Stimulated activated CD4-positive, alpha-beta T cell treated with anti-CD3 and anti-CD28 coated beads, Interleukin-2, amount 100 ng/mL, for 48 hours (primary cell): ENCODE data around the gene BEAN1.
"Not testable (repeated sequence)": the region's sequence is repeated elsewhere in the genome, so short reads cannot be mapped to it uniquely, and the experiment has no call there.

Source experiments
- DNase-seq, 2 donors: peaks; one replicate each; pipeline ENCODE4 v3.0.0-alpha.2; 2020

BEAN1 gene

DNA sequence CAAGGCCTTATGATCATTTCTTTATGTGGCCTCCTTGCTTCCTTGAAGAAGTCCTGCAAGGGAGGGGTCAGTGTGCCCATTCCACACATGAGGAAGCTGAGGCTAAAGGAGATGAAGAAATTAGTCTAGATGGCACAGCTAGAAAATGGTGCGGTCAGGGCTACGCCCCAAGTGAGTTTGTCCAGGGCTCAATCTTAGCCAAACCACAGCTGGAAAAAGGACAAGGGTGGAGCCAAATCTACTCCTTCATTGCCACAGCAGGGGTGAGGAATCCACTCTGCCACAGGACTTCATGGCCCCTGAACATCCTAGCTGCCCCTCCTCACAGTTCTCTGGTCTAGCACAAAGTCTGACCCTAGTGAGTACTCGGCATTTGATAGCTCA is 16.2 kb downstream of the BEAN1 start:
- no peak for DNase-seq

DNA sequence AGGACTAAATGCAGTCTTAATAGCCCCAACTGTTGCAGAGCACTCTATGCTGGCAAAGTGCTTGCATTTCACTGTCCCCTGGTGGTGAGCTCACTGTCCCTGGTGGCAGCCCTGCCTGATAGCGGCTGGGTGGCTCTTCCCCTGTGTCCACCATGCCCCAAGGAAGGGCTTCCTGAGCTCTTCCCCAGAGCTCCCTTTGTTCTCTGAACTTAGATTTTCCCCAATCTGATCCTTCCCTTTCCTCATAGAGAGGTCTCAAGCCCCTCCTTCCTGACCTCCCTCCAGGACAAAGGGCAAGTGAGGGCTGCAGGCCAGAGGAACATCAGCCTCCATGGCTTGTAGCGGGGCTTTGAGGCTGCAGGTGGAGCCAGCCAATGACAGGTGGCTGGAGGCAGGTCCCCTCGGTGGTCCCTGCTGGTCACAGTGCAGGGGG is 17.0 kb downstream of the BEAN1 start:
- no peak for DNase-seq

DNA sequence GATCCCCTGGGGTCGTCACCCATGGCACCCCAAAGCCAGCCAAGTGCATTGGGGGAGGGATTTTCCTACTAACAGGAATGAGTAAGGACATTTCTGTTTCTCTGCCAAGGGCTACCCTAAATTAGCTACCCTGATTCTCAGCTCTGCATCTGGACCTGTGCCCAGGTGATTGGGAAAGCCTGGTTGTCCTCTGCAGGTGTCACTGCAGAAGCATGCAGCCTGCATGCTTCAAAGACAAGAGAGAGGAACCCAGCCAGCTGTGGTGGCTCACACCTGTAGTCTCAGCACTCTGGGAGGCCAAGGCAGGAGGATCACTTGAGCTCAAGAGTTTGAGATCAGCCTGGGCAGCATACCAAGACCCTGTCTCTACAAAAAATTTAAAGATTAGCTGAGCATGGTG is 19.6 kb downstream of the BEAN1 start:
- DNase-seq = no peak

DNA sequence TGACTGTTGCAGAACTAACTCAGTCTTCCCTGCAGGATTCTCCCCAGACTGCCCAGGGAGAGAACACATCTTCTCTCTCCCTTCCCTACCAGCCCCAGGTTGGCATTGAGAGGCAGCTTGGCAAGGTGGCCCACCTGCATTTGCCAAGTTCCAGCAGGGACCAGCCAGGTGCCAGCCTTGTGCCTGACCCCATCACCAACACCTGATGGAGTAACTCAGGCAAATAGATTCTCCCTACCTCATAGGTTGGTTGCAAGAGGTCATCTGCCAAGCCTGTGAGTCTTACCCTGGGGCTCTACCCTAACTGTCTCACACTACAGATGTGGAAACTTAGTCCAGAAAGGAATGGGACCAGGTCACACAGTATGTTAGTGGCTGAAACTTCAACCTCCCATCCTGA is 20.4 kb downstream of the BEAN1 start:
- DNase-seq = no peak

DNA sequence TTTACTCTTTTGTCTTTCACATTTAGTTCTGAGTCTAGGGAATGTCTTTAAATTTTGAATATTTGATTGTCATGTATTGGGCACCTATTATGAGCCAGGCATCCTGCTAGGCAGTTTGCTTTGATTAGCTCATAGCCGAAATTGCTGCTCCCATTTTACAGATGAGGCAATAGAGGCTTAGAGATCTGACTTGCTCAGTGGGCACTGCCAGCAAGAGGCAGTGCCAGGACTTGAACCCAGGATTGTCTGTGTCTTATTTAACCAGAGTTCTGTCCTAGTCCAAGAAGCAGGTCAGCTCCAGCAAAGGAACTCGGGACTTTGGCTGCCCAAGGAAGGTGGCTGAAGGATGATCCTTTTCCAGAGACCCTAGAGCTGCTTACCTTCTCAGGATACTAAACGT is 24.5 kb downstream of the BEAN1 start:
- DNase-seq = no peak

DNA sequence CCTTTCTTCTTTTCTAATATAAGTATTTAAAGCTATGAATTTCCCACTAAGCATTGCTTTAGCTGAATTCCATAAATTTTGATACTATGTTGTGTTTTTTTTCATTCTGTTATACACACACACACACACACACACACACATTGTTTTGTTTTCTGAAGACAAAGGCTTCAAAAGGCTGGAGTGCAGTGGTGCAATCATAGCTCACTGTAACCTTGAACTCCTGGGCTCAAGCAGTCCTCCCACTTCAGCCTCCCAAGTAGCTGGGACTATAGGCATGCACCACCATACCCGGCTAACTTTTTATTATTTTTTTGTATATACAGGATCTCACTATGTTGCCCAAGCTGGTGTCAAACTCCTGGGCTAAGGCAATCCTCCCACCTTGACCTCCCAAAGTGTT is 26.1 kb downstream of the BEAN1 start:
- not testable (repeated sequence) for DNase-seq

DNA sequence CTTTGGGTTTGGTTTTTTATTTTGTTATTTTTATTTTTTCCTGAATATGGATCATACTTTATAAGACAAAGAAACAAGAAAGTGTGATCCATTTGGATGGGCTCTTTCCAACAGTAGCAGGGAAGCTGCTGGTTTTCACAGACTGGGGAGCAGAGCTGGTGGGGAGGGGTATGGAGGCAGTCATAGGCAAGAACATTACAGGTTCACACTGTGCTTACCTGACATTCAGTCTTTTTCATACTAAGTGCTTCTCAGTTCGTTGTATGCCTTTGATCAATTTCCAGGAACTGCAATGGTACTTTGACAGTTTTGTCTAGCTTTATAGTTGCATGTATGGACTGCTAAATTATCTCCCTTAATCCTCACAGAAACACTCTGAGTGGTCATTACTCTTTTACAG is 27.7 kb downstream of the BEAN1 start:
- no peak for DNase-seq

DNA sequence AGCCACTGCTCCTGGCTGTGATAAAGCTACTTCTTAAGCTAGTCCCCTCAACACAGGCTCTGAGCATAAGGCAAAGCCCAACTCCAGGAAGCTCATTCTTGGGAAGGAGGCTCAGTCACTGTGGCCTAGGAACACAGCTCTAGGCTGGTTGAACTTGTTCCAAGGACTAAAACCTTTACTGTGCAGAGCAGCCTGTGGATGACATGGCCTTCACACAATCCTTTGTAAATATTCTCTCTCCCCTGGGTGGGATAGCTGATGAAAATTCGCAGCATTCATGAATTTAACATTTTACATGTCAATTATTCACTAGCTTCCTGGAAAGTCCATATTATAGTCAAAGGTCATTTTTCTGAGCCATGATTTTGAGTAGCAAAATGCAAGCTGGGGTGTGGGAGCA is 28.9 kb downstream of the BEAN1 start:
- DNase-seq = no peak

DNA sequence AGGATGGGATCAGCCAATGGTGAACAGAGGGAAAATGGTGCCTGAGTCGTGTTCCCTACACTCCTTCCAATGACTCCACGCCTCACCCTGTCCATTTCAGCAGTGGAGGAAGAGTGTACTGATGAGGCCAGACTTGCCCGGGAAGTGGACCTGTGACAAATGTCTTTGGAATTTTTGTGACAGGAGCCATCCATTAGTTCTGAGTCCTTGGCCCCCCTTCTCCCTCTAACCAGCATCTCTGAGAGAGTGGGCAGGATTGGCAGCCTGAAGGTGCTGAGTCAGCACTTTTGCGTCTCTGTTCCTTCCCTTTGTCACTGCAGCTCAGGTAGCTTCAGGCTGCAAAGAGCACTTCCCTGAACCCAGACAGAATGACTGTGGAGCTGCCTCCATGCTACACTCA is 30.8 kb downstream of the BEAN1 start:
- no peak for DNase-seq

DNA sequence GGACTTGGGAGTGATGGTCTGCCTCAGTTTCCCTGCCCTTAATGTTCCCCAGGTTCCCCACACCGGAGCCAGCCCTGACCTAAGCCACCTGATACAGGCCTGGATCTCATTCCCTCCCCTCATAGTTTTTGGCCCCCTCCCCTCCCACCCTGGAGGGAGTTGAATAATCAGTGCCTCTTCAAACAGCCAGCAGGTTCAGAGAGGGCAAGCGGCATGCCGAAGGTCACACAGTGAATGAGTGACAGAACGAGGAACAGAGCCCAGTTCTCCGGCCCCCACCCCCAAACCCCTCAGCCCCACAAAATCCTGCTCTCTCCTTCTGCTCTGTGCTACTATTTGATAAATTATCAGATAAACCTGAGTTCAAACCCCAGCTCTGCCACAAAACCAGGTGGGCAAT is 31.2 kb downstream of the BEAN1 start:
- DNase-seq = no peak

DNA sequence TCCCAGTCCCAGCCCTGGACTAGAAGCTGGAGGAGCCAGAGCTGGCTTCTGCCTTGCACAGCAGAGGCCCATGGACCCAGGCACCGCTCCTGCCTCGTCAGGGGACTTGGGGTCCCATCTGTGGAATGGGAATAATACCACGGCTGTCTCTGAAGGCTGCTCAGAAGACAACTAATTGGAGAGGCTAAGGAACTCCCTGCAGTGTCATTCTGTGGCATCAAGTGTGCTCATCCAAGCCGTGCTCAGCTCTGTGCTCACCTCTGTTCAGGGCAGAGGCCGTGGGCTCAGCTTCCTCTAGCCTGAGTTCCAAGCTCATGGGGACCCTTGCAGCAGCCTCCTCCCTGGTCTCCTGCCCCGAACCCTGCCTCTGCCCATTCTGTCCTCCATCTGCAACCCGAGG is 31.8 kb downstream of the BEAN1 start:
- no peak for DNase-seq

DNA sequence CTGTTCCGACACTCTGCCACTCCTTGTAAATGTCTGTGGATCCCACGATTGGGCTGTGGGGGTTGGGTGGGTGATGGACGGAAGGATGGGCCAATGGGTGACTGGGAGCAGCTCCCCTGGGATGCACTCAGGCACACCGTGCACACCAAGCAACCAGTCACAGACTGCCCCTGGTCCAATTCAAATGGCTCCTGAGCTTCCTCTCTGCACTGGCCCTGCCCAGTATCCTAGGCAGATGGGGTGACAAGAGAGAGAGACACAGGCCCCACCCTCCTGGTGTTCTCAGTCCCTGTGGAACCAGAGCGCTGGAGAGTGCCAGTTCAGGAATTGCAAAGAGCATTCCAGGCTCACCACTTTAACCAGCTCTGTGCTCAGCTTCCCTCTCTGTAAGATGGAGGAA is 32.8 kb downstream of the BEAN1 start:
- no peak for DNase-seq

DNA sequence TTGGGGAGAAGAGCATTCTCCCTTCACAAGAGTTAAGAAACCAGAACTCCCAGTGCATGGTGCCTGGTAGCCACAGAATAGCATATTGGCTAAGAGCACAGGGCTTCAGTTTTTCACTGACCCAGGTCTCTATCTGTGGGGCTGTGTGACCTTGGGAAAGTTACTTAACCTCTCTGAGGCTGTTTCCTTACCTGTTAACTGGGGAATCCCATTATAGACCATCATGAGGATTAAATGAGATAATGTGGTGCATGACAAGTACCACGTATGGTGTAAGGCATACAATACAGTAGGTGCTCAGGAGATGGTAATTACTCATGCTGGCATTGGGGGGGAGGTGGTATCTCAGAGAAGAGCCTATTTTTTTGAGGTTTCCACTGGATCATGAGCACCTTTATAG is 33.6 kb downstream of the BEAN1 start:
- DNase-seq = no peak

DNA sequence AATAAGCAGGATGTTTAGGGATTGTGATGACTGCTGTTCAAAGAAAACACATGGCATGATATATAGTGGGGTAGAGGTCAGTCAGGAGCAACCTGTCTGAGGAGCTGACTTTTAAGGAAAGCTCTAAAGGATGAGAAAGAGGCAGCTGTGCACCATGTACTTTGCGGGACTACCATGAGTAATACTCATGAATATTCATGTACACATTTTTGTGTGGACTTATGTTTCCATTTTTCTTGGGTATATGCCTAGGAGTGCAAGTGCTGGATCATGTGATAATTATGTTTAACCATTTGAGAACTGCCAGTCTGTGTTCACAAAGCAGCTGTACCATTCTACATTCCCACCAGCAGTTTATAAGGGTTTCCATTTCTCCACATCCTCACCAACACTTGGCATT is 35.8 kb downstream of the BEAN1 start:
- DNase-seq = no peak

DNA sequence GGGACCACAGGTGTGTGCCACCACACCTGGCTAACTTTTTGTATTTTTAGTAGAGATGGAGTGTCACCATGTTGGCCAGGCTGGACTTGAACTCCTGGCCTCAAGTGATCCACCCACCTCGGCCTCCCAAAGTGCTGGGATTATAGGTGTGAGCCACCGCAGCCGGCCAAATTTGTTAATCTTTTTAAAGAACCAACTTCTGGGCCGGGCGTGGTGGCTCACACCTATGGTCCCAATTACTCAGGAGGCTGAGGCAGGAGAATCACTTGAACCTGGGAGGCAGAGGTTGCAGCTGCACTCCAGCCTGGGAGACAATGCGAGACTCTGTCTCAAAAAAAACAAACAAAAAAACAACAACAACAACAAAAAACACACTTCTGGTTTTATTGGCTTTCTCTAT is 38.9 kb downstream of the BEAN1 start:
- not testable (repeated sequence) for DNase-seq

DNA sequence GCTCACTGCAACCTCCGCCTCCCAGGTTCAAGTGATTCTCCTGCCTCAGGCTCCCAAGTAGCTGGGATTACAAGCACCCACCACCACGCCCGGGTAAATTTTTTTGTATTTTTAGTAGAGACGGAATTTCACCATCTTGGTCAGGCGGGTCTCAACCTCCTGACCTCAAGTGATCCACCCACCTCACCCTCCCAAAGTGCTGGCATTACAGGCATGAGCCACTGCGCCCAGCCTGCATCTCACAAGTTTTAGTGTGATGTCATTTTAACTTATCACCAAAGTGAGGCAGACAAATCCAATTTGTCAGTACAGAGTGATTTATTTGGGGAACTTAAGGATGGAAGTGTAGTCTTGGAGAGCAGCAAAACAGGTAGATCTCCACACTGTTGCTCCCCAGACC is 39.5 kb downstream of the BEAN1 start:
- not testable (repeated sequence) for DNase-seq

DNA sequence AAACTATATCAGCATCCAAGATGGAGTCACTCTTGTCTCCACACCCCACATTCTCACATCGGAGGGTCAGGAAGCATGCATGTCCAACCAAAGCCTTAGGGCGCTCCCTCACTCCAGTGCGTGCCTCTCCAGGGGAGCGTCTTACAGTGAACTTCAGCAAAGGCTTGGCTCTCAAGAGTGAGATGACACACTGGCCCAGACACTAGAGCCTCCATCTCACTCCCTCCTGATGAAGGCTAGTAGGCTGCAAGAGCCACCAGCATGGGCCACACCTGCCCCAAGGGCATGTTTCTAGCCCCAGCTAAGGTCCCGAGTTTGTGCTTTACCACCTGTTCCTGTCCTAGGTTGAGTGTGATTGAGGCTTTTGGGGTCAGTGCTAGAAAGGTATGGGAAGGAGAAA is 40.5 kb downstream of the BEAN1 start:
- DNase-seq = no peak

DNA sequence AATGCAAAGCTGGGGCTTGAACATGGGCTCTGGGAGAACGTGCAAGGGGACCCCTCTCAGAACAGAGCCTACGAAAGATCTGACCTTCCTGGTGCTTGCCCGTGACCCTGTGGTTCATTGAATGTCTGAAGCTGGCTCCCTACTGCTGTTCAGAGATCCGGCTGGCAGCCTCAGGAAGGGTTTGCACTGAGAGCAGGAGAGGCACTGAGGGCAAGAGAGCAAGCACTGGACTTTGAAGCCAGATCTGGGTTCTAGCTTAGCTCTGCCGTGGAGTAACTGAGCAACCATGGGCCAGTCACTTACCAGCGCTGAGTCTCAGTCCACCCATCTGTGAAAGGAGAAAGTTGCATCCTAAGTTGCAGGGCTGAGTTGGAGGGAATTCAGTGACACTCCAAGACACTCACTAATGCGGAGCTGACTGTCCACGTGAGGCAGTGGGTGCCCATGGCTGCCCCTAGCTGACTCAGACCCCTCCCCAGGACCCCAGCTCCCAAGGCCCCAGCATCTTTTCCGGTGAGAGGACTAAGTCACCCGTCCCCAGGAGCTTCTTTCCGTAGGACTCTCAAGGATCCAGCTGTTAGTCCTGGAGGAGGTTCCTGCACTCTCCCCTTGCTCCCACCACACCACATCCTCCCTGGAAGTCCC is 41.3 kb downstream of the BEAN1 start:
- no peak for DNase-seq

DNA sequence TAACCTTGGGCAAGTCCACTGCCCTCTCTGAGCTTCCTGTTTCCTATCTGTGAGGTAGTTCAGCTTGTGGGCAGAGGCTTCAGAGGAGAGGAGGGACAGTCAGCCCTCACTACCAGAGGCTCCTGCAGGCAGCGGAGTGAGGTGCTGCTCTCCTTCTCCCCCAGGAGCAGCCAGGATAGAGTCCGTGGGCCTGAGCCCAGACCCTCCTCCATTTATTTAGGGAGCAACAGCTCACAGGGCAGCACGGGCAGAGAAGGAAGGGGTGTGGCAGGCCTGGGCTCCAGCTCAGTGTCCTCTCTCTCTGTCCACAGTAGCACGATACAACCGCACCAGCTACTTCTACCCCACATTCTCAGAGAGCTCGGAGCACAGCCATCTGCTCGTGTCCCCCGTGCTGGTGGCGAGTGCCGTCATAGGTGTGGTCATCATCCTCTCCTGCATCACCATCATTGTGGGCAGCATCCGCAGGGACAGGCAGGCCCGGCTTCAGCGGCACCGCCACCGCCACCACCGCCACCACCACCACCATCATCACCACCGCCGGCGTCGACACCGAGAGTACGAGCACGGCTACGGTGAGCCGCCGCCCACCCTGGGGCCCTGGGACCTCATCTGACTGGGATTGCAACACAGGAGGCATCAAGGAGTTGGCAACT is 42.3 kb downstream of the BEAN1 start:
- no peak for DNase-seq

DNA sequence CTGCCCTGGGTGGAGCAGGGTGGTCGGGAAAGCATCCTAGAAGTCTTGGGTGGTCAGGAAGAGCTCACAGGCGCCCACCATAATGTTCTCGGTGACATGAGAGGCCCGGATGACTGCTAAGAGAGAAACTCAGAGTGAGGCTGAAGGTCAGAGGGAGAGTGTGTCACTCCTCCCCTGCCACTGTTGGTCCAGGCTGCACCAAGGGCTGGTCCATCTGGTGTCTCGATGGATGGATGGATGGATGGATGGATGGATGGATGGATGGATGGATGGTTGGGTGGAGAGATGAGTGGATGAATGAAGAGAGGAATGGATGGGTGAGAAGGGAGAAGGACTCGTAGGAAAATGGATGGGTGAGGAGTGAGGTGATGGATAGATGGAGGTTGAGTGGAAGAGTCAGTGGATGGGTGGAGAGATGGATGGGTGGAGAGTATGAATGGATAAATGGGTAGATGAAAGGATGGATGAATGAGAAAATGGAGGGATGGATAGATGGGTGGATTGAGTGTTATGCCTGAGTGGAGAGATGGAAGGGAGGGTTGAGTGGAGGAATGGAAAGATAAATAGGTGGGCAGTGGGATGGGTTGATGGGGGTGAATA is 43.0 kb downstream of the BEAN1 start:
- no peak for DNase-seq

DNA sequence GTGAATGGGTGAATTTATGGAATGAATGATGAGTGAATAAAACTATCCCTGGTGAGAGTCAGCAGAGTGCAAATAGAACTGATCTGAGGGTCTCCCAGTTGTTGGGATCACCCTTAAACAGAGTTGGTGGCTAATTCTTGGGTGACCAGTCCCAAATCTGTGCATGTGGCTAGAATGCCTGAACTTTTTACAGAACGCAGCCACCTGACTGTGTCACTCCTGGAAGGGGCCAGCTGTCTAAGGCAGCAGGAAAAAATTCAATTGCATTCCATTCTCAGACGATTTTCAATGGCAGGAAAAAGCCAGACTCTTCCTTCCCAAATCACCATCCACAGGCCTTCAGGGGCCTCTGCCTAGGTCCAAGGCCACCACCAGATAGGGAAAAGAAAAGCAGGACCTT is 43.5 kb downstream of the BEAN1 start:
- DNase-seq = no peak

DNA sequence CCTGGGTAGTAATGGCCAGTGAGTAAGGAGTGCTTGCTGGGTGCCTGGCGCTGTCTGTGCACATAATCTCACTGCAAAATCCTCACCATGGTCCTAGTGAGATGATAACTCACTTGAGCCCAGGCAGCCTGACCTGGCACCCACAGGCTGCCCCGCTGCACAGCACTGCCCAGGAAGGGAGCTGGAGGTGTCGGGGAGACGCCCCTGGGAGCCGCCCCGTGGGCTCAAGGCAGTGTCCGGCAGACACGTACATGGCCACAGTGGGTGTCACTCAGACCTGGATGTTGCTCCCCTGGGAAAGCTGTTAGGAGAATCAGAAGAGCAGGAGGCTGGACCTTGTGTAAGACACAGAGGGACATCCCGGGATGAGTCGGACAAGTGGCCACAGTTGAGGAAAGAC is 44.2 kb downstream of the BEAN1 start:
- DNase-seq = no peak

DNA sequence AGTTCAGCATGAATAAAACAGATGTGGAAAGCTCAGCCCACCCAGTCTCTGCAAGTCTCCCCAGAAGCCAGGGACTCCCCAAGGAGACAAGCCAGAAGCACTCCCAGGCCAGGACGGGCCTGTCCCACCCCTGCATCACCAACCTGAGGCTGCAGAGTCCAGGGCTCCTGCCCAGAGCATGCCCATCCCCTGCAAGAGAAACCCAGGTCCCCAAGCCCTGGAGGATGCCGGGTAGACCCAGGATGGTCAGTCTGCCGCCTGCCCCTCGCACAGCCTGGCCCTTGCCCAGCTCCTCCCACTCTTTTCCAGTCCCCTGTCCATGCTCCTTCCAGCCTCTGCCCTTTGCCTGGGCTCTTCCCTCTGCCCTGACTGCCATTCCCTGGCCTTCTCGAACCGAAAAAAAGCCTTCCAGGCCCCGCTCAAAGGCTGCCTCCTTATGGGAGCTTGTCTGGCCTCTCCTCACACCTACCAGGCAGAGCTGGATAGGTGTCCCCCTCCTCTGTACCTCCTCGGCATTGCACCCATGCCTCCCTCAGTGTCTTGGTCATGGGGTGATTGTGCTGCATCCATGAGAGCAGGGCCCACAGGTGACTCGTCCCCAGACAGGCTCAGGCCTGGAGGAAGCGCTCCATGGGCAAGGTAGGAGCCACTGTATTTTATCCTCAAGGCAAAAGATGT is 44.8 kb downstream of the BEAN1 start:
- no peak for DNase-seq

DNA sequence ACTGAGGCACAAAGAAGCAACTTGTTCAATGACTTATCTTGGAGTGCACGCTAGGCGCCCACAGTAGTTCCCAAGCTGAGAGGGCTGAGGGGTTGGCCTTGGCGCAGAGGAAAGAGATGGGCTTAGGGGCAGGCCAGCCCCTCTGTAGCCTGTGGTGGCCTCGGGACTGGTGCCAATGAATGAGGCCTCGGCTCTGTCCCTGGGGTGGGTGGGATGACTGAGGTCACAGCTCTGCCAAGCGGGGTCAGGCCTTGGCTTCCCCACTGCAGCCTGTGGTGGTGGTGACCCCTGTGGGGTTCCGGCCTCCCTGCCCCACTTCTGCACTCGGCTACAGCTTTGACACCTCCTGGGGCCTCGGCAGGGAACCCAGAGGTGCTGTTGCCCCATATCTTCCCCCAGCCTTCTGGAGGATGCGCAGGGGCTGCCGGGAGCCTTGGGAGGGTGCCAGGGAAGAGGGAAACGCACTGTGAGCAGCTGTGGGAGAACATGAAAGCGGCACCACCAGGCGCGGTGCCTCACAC is 46.0 kb downstream of the BEAN1 start:
- DNase-seq = no peak
